ENCODE measurements around the gene ZNF516. TPM values are rescaled to one million over a fixed set of nuclear protein-coding genes. Genes with fewer than 3 reads are reported as not detected.

ZNF516 gene
- total and polyA plus RNA-seq, 2 of the 13 experiments (the other 11 are each of a cell fraction or from before 2014, with no cell fraction given): 16.6 to 18.7 TPM

DNA sequence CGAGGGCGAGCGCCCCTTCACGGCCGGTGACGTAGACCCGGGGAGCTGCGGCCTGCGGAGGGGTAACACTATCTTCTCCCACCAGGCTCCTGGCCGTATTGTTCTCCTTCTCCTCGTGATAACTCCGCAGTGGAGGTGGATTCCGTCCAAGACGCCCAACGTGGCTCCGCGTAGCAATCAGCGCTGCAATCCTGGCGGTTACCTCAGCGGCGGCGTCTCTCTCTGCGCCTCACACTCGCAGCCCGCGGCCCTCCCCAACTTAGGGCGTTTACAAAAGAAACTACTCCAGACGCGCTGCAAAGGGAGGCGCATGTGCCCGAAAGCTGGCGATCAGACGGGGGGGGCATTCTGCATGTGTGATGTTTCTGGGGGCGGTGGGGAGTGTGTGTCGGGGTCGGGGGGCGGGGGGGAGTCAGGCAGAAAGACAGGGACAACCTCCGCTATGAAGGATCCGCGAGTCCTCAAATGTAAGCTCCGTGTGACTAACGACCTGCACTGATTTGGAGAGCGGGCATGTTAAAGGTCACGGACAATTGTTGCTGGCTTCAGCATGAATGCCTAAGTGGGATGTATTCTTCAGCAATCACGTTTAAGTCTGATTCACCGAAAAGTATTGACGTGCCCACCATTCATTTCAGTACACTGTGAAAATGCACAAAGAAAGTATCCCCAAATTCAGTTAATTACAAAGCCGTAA is 1.3 kb upstream of the ZNF516 start (continued):
- TF ChIP-seq, protein P1, sequence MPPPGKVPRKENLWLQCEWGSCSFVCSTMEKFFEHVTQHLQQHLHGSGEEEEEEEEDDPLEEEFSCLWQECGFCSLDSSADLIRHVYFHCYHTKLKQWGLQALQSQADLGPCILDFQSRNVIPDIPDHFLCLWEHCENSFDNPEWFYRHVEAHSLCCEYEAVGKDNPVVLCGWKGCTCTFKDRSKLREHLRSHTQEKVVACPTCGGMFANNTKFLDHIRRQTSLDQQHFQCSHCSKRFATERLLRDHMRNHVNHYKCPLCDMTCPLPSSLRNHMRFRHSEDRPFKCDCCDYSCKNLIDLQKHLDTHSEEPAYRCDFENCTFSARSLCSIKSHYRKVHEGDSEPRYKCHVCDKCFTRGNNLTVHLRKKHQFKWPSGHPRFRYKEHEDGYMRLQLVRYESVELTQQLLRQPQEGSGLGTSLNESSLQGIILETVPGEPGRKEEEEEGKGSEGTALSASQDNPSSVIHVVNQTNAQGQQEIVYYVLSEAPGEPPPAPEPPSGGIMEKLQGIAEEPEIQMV (CRISPR knock-in tag; IDR thresholded peaks at IDR 0.05; ENCODE audit: low read depth): no peak
- TF ChIP-seq, protein P2, sequence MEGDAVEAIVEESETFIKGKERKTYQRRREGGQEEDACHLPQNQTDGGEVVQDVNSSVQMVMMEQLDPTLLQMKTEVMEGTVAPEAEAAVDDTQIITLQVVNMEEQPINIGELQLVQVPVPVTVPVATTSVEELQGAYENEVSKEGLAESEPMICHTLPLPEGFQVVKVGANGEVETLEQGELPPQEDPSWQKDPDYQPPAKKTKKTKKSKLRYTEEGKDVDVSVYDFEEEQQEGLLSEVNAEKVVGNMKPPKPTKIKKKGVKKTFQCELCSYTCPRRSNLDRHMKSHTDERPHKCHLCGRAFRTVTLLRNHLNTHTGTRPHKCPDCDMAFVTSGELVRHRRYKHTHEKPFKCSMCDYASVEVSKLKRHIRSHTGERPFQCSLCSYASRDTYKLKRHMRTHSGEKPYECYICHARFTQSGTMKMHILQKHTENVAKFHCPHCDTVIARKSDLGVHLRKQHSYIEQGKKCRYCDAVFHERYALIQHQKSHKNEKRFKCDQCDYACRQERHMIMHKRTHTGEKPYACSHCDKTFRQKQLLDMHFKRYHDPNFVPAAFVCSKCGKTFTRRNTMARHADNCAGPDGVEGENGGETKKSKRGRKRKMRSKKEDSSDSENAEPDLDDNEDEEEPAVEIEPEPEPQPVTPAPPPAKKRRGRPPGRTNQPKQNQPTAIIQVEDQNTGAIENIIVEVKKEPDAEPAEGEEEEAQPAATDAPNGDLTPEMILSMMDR (CRISPR knock-in tag; IDR thresholded peaks at IDR 0.05): no peak
- TF ChIP-seq ZFP36L2 (CRISPR knock-in tag; IDR thresholded peaks at IDR 0.05): no peak
- no peak for TF ChIP-seq ZNF577 (CRISPR knock-in tag; IDR thresholded peaks at IDR 0.05; ENCODE audit: borderline replicate concordance, low read depth)
- TF ChIP-seq, protein P3, sequence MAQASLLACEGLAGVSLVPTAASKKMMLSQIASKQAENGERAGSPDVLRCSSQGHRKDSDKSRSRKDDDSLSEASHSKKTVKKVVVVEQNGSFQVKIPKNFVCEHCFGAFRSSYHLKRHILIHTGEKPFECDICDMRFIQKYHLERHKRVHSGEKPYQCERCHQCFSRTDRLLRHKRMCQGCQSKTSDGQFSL (CRISPR knock-in tag; IDR thresholded peaks at IDR 0.05): no peak
- TF ChIP-seq MTA3 (CRISPR knock-in tag; IDR thresholded peaks at IDR 0.05): no peak
- TF ChIP-seq PCBP2 (optimal IDR thresholded peaks at IDR 0.05; ENCODE audit: low read depth, low read length, poor library complexity, severe bottlenecking): no peak
- TF ChIP-seq PTBP1 (IDR thresholded peaks at IDR 0.05; ENCODE audit: low read depth, low read length, poor library complexity, severe bottlenecking): no peak
- no peak for TF ChIP-seq ZNF296 (CRISPR knock-in tag; conservative IDR thresholded peaks at IDR 0.05)
- no peak for TF ChIP-seq HMGA1 (CRISPR knock-in tag; conservative IDR thresholded peaks at IDR 0.05)
- TF ChIP-seq, protein P4, sequence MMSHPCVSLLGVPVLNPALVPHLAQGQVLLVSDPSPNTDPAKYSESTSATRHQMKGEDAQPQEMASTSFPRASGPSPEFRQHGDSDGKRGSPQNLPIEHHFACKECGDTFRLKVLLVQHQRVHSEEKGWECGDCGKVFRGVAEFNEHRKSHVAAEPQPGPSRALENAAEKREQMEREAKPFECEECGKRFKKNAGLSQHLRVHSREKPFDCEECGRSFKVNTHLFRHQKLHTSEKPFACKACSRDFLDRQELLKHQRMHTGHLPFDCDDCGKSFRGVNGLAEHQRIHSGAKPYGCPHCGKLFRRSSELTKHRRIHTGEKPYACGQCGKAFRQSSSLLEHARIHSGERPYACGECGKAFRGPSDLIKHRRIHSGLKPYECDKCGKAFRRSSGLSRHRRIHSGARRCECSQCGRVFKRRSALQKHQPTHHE (CRISPR knock-in tag; IDR thresholded peaks at IDR 0.05; ENCODE audit: borderline replicate concordance): no peak
- TF ChIP-seq ZNF660 (CRISPR knock-in tag; IDR thresholded peaks at IDR 0.05; ENCODE audit: borderline replicate concordance, low read depth): no peak
- TF ChIP-seq ZNF879 (CRISPR knock-in tag; IDR thresholded peaks at IDR 0.05): no peak
- no peak for TF ChIP-seq ZNF180 (CRISPR knock-in tag; IDR thresholded peaks at IDR 0.05; ENCODE audit: borderline replicate concordance, low read depth)
- TF ChIP-seq KDM5A (IDR thresholded peaks at IDR 0.05; ENCODE audit: borderline replicate concordance, low read length): no peak
- TF ChIP-seq ZEB1 (IDR thresholded peaks at IDR 0.05; ENCODE audit: insufficient replicate concordance, low read depth): no peak
- no peak for TF ChIP-seq IKZF1 (IDR thresholded peaks at IDR 0.05)
- TF ChIP-seq SMAD3 (CRISPR knock-in tag; IDR thresholded peaks at IDR 0.05): no peak
- no peak for TF ChIP-seq HMG20A (CRISPR knock-in tag; IDR thresholded peaks at IDR 0.05; ENCODE audit: borderline replicate concordance)
- TF ChIP-seq, protein P5, sequence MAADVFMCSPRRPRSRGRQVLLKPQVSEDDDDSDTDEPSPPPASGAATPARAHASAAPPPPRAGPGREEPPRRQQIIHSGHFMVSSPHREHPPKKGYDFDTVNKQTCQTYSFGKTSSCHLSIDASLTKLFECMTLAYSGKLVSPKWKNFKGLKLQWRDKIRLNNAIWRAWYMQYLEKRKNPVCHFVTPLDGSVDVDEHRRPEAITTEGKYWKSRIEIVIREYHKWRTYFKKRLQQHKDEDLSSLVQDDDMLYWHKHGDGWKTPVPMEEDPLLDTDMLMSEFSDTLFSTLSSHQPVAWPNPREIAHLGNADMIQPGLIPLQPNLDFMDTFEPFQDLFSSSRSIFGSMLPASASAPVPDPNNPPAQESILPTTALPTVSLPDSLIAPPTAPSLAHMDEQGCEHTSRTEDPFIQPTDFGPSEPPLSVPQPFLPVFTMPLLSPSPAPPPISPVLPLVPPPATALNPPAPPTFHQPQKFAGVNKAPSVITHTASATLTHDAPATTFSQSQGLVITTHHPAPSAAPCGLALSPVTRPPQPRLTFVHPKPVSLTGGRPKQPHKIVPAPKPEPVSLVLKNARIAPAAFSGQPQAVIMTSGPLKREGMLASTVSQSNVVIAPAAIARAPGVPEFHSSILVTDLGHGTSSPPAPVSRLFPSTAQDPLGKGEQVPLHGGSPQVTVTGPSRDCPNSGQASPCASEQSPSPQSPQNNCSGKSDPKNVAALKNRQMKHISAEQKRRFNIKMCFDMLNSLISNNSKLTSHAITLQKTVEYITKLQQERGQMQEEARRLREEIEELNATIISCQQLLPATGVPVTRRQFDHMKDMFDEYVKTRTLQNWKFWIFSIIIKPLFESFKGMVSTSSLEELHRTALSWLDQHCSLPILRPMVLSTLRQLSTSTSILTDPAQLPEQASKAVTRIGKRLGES (CRISPR knock-in tag; IDR thresholded peaks at IDR 0.05; ENCODE audit: borderline replicate concordance): no peak
- TF ChIP-seq, protein P6, sequence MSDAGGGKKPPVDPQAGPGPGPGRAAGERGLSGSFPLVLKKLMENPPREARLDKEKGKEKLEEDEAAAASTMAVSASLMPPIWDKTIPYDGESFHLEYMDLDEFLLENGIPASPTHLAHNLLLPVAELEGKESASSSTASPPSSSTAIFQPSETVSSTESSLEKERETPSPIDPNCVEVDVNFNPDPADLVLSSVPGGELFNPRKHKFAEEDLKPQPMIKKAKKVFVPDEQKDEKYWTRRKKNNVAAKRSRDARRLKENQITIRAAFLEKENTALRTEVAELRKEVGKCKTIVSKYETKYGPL (CRISPR knock-in tag; IDR thresholded peaks at IDR 0.05): no peak
